Subcutaneous adipose tissue (tissue), 4 donors: ENCODE measurements around the gene OLFML1. TPM values are rescaled to one million over a fixed set of nuclear protein-coding genes. Genes with fewer than 3 reads are reported as not detected.

ENCODE experiments used
- total RNA-seq, 4 donors: library from RNA; depleted of rRNA; stranded (reverse); fragments of >200 nt; gene quantifications; one replicate each; pipeline ENCODE4 v1.1.0, GENCODE V29; 2016
- TF ChIP-seq, protein P1 (sequence below): fragments of 450-650 bp; IDR thresholded peaks from one replicate; pipeline ENCODE4 v1.5.1; 2016; ENCODE audit warnings: low read depth, mild to moderate bottlenecking, control low read depth, antibody characterized with exemption, moderate library complexity

The OLFML1 gene
- total RNA-seq, 4 donors from 2014 or later = 4.1 to 8.8 (median 8.3) TPM

DNA sequence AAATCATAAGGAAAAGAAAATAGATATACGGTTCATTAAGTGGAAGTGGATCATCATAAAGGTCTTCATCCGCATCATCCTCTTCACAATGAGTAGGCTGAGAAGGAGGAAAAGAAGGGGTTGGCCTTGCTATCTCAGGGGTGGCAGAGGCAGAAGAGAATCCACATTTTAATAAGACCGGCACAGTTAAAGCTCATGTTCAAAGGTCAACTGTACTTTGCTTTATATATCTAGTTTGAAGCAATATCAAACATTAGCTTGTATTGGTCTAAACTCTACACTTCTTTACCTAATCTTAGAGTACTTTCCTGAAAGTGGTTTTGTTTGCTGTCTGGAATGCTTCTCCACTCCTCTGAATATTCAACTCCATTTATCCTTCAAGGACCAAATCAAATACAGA is 22.8 kb downstream of the OLFML1 start:
- TF ChIP-seq, protein P1, sequence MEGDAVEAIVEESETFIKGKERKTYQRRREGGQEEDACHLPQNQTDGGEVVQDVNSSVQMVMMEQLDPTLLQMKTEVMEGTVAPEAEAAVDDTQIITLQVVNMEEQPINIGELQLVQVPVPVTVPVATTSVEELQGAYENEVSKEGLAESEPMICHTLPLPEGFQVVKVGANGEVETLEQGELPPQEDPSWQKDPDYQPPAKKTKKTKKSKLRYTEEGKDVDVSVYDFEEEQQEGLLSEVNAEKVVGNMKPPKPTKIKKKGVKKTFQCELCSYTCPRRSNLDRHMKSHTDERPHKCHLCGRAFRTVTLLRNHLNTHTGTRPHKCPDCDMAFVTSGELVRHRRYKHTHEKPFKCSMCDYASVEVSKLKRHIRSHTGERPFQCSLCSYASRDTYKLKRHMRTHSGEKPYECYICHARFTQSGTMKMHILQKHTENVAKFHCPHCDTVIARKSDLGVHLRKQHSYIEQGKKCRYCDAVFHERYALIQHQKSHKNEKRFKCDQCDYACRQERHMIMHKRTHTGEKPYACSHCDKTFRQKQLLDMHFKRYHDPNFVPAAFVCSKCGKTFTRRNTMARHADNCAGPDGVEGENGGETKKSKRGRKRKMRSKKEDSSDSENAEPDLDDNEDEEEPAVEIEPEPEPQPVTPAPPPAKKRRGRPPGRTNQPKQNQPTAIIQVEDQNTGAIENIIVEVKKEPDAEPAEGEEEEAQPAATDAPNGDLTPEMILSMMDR = no peak

DNA sequence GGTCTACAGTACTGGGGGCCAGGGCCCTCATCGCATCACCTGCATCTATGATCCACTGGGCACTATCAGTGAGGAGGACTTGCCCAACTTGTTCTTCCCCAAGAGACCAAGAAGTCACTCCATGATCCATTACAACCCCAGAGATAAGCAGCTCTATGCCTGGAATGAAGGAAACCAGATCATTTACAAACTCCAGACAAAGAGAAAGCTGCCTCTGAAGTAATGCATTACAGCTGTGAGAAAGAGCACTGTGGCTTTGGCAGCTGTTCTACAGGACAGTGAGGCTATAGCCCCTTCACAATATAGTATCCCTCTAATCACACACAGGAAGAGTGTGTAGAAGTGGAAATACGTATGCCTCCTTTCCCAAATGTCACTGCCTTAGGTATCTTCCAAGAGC is 24.7 kb downstream of the OLFML1 start:
- TF ChIP-seq, protein P1 = no peak

DNA sequence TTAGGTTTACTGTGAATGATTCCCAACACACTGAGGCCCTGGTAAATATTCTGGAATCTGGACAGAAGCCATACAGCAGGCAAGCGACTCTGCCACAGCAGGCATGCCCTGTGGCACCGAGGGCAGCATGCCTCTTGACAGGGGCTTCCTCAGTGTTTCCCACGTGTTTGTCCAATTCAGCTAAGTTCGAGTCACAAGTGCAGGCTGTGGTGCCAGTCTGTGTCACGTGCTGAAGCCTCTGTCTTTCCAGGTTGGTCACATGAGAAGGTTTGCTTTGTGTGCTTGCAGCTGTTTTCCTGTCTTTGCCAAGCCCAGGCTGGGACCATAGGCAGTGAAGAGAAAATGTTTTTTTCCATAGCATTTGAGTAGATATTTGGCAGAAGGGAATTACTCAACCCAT is 26.1 kb downstream of the OLFML1 start:
- TF ChIP-seq, protein P1 = no peak

DNA sequence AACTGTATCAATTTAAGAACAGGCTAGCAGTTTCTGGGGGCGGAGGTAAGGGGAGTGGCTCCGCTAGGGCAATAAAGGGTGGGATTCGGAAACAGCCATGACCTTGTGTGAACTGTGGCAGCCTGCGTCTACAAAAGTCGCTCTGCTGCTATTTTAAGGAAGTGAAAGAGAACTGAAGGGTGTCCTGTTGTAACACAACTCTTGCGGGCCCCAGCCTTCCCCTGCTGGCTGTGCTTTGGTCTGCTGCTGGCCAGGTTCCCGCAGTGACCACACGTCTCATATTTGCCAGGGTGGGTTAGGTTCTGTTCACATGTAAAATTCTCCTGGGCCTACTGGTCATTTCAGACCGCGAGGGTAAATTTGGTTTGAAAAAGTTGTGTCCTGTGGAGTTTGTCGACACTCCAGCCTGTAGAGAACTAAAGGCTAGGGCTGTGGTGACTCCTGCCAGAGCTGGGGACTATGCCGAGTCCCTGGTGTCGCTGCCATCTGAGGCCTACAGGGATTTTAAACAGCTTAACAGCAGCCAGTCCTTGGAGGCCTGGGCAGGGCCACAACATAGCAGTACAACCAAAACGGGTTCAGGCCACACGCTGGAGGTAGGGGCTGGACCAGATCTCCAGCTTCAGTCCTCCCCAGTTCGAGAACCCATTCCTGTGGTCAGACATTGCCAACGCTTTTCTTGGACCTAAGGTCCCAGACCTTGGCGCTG is 27.4 kb downstream of the OLFML1 start:
- TF ChIP-seq, protein P1 = no peak

DNA sequence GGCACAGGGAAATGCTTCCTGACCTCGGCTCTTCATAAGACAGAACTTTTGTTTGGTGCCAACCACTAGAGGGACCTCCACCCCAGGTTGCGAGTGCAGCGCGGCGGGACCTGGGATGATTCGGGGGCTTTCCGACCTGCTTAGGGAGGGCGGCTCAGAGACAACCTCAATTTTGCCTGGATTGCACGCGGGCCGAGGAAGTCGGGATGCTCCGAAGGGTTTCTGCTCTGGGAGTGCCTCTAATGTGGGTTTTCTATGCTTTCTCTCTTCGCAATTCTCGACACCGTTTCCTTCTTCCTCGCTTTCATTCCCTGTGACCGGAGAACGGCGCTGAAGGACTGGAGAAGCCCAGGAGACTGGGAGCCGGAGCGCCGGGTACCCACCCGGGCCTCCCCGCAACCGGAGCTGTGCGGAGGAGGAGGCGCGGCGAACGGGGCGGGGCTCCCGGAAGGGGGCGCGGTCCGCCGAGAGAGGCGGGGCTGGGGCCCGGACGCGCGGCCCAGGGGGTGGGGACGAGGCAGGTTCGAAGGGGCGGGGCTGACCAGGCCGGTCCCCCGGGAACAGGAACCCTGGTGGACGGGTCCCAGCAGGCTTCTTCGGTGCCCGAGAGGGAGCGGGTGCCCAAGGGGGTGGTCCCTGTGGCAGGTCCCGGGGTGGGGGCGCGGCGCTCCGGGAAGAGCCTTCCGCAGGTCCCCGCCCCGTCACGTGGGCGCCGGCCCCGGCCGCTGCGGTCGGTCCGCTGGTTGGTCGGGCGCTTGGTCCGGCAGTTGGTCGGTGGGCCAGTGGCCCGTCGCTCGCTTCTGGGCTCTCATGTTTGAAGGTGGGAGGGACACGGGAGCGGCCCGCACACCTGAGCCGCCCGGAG is 28.2 kb downstream of the OLFML1 start, which contains the start of gene PPFIBP2:
TSS of gene PPFIBP2 (plus strand) at position 766 of the 865 bp plus-strand sequence. CDS start 35,477 bp downstream, outside the sequence.
- TF ChIP-seq, protein P1 = no peak

DNA sequence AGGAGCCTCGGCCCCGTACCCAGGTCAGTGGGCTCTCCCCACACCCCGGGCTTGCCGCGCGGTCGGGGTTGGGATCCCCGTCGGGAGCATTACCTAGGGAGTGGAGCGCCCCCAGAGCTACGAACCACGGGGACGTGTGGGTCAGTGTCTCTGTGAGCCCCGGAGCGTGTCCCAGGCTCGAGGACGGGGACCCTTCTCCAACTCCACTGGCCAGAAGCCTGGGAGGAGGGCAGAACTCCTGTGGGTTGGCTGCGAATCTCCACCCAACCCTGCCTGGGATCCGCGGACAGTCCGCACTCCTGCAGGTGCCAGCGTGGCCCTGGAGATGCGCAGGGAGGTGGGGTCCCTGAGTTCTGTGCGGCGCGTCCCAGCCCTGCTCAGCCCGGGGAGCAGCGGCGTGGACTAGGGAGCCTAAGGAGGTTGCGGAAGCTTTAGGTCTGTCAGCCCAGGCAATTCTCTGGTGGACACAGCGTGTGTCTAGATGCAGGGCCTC is 28.8 kb downstream of the OLFML1 start:
- TF ChIP-seq, protein P1 = no peak

DNA sequence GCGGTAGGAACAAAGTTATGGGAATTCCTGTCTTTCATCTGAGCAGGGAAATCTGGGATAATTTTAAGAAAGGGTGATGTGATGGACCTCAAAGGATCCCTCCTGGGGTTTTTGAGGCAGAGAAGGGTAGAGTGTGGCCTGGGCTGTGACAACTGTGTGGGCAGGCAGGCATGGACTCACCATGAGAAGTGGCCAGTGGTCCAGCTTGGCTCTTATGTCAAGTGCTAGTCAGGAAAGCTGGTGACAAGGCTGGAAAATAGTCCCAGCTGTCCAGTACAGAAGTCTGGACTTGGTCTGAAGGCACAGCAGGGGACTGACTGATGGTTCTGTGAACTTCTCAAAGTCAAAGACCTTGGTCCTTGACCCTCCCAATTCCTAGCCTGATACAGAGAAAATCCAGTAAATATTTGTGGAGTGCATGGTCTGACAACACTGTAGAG is 30.2 kb downstream of the OLFML1 start:
- TF ChIP-seq, protein P1 = no peak
